ENCODE results near the gene KIF12. TPM values are rescaled to one million over a fixed set of nuclear protein-coding genes. Genes with fewer than 3 reads are reported as not detected.

KIF12 gene
- total and polyA plus RNA-seq, 4 donors = 0.47 to 6.7 (median 4.8) TPM

GRCh38 chr9:114059047-114059803, 39.9 kb downstream of the KIF12 start:
- ATAC-seq (ENCODE audit: insufficient read depth, low FRiP score) (no peak), DNase-seq (peak in 1 of 3 donors; percentile 11)
- peaks cover 0 to 6% (median 3%) of the 10 kb centered on the region in 4 donors for H3K36me3 ChIP-seq (ENCODE audit: control insufficient read depth in 4 of 4, insufficient read depth in 4 of 4, low read length in 4 of 4)
- WGBS, 2 donors = 74 to 77% methylated on average over 8 of the region's 8 CpGs
- H3K9me3 ChIP-seq (ENCODE audit: control insufficient read depth in 4 of 4, insufficient read depth in 3 of 4, low read length in 3 of 4) = peaks cover 0 to 2% (median 0%) of the 10 kb centered on the region in 4 donors
- no peak overlapping the region for H3K27ac ChIP-seq (ENCODE audit: low read depth in 1 of 2, low read length in 1 of 2)
- H3K27me3 ChIP-seq (ENCODE audit: control insufficient read depth in 3 of 3, insufficient read depth in 3 of 3, low read length in 2 of 3) = no peaks in the 10 kb centered on the region
- no peak overlapping the region for H3K4me3 ChIP-seq
- H3K4me1 ChIP-seq (ENCODE audit: control insufficient read depth in 5 of 5, insufficient read depth in 5 of 5, low read length in 5 of 5) = no peaks in the 10 kb centered on the region
- TF ChIP-seq, protein P1, sequence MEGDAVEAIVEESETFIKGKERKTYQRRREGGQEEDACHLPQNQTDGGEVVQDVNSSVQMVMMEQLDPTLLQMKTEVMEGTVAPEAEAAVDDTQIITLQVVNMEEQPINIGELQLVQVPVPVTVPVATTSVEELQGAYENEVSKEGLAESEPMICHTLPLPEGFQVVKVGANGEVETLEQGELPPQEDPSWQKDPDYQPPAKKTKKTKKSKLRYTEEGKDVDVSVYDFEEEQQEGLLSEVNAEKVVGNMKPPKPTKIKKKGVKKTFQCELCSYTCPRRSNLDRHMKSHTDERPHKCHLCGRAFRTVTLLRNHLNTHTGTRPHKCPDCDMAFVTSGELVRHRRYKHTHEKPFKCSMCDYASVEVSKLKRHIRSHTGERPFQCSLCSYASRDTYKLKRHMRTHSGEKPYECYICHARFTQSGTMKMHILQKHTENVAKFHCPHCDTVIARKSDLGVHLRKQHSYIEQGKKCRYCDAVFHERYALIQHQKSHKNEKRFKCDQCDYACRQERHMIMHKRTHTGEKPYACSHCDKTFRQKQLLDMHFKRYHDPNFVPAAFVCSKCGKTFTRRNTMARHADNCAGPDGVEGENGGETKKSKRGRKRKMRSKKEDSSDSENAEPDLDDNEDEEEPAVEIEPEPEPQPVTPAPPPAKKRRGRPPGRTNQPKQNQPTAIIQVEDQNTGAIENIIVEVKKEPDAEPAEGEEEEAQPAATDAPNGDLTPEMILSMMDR (IDR thresholded peaks at IDR 0.05; ENCODE audit: control extremely low read depth, extremely low read depth) = no peak
- no peak overlapping the region for H3K9ac ChIP-seq (ENCODE audit: insufficient read depth in 1 of 2, low read length in 2 of 2)

- TF ChIP-seq, protein P1 (IDR thresholded peaks at IDR 0.05; ENCODE audit: control extremely low read depth, extremely low read depth) = no peak
- peaks cover 0 to 6% (median 3%) of the 10 kb centered on the region in 4 donors for H3K36me3 ChIP-seq (ENCODE audit: control insufficient read depth in 4 of 4, insufficient read depth in 4 of 4, low read length in 4 of 4)
- 64 to 71% methylated on average over 4 of the region's 4 CpGs for WGBS, 2 donors
- no peaks in the 10 kb centered on the region for H3K4me1 ChIP-seq (ENCODE audit: control insufficient read depth in 5 of 5, insufficient read depth in 5 of 5, low read length in 5 of 5)
- H3K9ac ChIP-seq (ENCODE audit: insufficient read depth in 1 of 2, low read length in 2 of 2) = no peak overlapping the region
- no peak overlapping the region for H3K27ac ChIP-seq (ENCODE audit: low read depth in 1 of 2, low read length in 1 of 2)
- DNase-seq = peak in 1 of 3 donors; percentile 22
- ATAC-seq (ENCODE audit: insufficient read depth, low FRiP score) = no peak
- H3K9me3 ChIP-seq (ENCODE audit: control insufficient read depth in 4 of 4, insufficient read depth in 3 of 4, low read length in 3 of 4) = peaks cover 0 to 2% (median 0%) of the 10 kb centered on the region in 4 donors
- H3K4me3 ChIP-seq = no peak overlapping the region
- H3K27me3 ChIP-seq (ENCODE audit: control insufficient read depth in 3 of 3, insufficient read depth in 3 of 3, low read length in 2 of 3) = no peaks in the 10 kb centered on the region
Measured at GRCh38 chr9:114058688-114059046, 40.4 kb downstream of the KIF12 start.

DNA sequence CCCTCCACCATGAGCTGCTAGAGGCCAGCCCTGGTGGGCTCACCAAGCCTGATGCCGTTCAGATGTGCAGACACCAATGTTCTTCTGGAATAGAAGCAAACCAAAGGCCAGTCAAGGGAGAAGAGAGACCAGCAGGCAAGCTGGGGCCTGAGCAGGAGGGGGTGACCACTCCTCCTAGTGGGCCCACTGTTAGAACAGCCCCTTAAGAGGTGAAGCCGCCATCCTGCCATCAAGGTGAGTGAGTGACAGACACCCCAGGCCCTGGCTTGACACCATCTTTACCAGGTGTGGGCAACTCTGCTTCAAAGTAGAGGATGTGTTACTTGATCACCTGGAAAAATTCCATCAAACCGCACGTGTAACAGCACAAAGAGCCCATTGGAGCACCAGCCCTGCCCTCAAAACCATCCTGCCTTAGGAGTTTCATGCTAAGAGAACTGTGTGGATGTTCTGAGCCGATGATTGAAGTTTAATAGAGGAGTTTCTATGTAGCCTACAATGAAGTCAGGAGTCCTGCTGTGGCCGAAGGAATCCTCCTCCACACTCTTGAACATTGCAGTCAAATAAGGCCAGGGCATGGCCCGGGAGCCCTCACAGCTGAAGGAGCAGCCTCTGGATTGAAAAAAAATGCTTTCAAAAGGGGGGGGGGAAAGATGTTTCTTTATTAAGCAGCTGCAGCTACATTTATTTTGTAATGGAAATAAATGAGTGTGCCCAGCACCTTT, 41.8 kb downstream of the KIF12 start:
- TF ChIP-seq, protein P1 (IDR thresholded peaks at IDR 0.05; ENCODE audit: control extremely low read depth, extremely low read depth) = no peak
- no peak for ATAC-seq (ENCODE audit: insufficient read depth, low FRiP score)
- Histone ChIP-seq H3K9ac (ENCODE audit: insufficient read depth in 1 of 2, low read length in 2 of 2) (no peak overlapping the region), H3K9me3 (ENCODE audit: control insufficient read depth in 4 of 4, insufficient read depth in 3 of 4, low read length in 3 of 4) (peaks cover 0 to 2% (median 0%) of the 10 kb centered on the region in 4 donors), H3K27me3 (ENCODE audit: control insufficient read depth in 3 of 3, insufficient read depth in 3 of 3, low read length in 2 of 3) (no peaks in the 10 kb centered on the region), H3K27ac (ENCODE audit: low read depth in 1 of 2, low read length in 1 of 2) (no peak overlapping the region), H3K36me3 (ENCODE audit: control insufficient read depth in 4 of 4, insufficient read depth in 4 of 4, low read length in 4 of 4) (peaks cover 0 to 9% (median 7%) of the 10 kb centered on the region in 4 donors), H3K4me1 (ENCODE audit: control insufficient read depth in 5 of 5, insufficient read depth in 5 of 5, low read length in 5 of 5) (no peaks in the 10 kb centered on the region), H3K4me3 (no peak overlapping the region)
- DNase-seq = no peak
- WGBS, 2 donors = 79 to 83% methylated on average over 7 of the region's 7 CpGs
